HFFc6 (cell line): ENCODE measurements around the gene CDHR1. TPM values are rescaled to one million over a fixed set of nuclear protein-coding genes. Genes with fewer than 3 reads are reported as not detected.

Source experiments
- DNase-seq: peaks from one replicate; pipeline ENCODE4 v3.0.0-alpha.2; 2018
- H3K27ac Mint-ChIP-seq: 2 replicates; pipeline ENCODE4 v1.8.0; 2020; ENCODE audit warnings: mild to moderate bottlenecking, mixed read lengths
- H3K27me3 Mint-ChIP-seq: 2 replicates; pipeline ENCODE4 v1.8.0; 2021; ENCODE audit warnings: mild to moderate bottlenecking, moderate library complexity, mixed read lengths; ENCODE audit not compliant: insufficient read depth
- H3K36me3 Mint-ChIP-seq: 2 replicates; pipeline ENCODE4 v1.8.0; 2021; ENCODE audit warnings: low read depth, mixed read lengths
- H3K4me1 Mint-ChIP-seq: 2 replicates; pipeline ENCODE4 v1.8.0; 2020; ENCODE audit warnings: low read depth, mixed read lengths
- H3K4me3 Mint-ChIP-seq: 2 replicates; pipeline ENCODE4 v1.8.0; 2020; ENCODE audit warnings: mild to moderate bottlenecking, moderate library complexity, mixed read lengths
- H3K9me3 Mint-ChIP-seq: 2 replicates; pipeline ENCODE4 v1.8.0; 2020; ENCODE audit warnings: mild to moderate bottlenecking, mixed read lengths
- CTCF ChIP-seq: fragments of 200-600 bp; sonication (generic); IDR thresholded peaks from 2 replicates; pipeline ENCODE4 v1.5.0; 2021; ENCODE audit warnings: antibody characterized with exemption, mild to moderate bottlenecking
- total RNA-seq, 6 experiments: library from RNA; stranded (reverse); fragmentation: NEBNext Ultra II Directional; extraction: Animal tissue kit (Norgen Biotek cat#: 25700); gene quantifications; 2 replicates in 1 of 6; 3 replicates in 5 of 6; pipeline ENCODE4 v1.2.3, GENCODE V29; 2021

The CDHR1 gene
- total RNA-seq, 6 experiments from 2014 or later, result not detected

GRCh38 chr10:84261236-84261915 lies 67.0 kb downstream of the CDHR1 start:
- TF ChIP-seq CTCF, result no peak
- Mint-ChIP-seq H3K27ac (no peak overlapping the region), H3K27me3 (peaks cover 20% of the 10 kb centered on the region), H3K9me3 (no peaks in the 10 kb centered on the region), H3K36me3 (no peaks in the 10 kb centered on the region), H3K4me1 (peaks cover 12% of the 10 kb centered on the region), H3K4me3 (no peak overlapping the region)
- DNase-seq, result no peak

GRCh38 chr10:84262190-84262956 lies 68.0 kb downstream of the CDHR1 start:
- no peak for TF ChIP-seq CTCF
- Mint-ChIP-seq H3K36me3 (no peaks in the 10 kb centered on the region), H3K27ac (no peak overlapping the region), H3K27me3 (peaks cover 14% of the 10 kb centered on the region), H3K4me1 (peaks cover 8% of the 10 kb centered on the region), H3K4me3 (no peak overlapping the region), H3K9me3 (no peaks in the 10 kb centered on the region)
- DNase-seq, result no peak

GRCh38 chr10:84263716-84264115 lies 69.4 kb downstream of the CDHR1 start:
- Mint-ChIP-seq H3K4me1 (peaks cover 15% of the 10 kb centered on the region), H3K27ac (no peak overlapping the region), H3K36me3 (no peaks in the 10 kb centered on the region), H3K27me3 (peaks cover 14% of the 10 kb centered on the region), H3K9me3 (no peaks in the 10 kb centered on the region), H3K4me3 (no peak overlapping the region)
- DNase-seq, result no peak
- no peak for TF ChIP-seq CTCF

GRCh38 chr10:84264611-84265141 lies 70.3 kb downstream of the CDHR1 start:
- Mint-ChIP-seq H3K27me3 (peaks cover 14% of the 10 kb centered on the region), H3K27ac (no peak overlapping the region), H3K4me1 (peaks cover 22% of the 10 kb centered on the region), H3K4me3 (no peak overlapping the region), H3K36me3 (no peaks in the 10 kb centered on the region), H3K9me3 (no peaks in the 10 kb centered on the region)
- peak; percentile 96 for TF ChIP-seq CTCF
- DNase-seq, result peak; percentile 37

- no peak overlapping the region for H3K27ac Mint-ChIP-seq
- no peaks in the 10 kb centered on the region for H3K36me3 Mint-ChIP-seq
- no peaks in the 10 kb centered on the region for H3K9me3 Mint-ChIP-seq
- no peak for TF ChIP-seq CTCF
- DNase-seq, result no peak
- H3K27me3 Mint-ChIP-seq, result peaks cover 14% of the 10 kb centered on the region
- peaks cover 30% of the 10 kb centered on the region for H3K4me1 Mint-ChIP-seq
- H3K4me3 Mint-ChIP-seq, result no peak overlapping the region
These were observed 71.1 kb downstream of the CDHR1 start for GRCh38 chr10:84265418-84265817.
